ENCODE measurements around the gene CLDN6. TPM values are rescaled to one million over a fixed set of nuclear protein-coding genes. Genes with fewer than 3 reads are reported as not detected.

CLDN6 gene
- total RNA-seq, 1 donor from 2014 or later, result 319 TPM

DNA sequence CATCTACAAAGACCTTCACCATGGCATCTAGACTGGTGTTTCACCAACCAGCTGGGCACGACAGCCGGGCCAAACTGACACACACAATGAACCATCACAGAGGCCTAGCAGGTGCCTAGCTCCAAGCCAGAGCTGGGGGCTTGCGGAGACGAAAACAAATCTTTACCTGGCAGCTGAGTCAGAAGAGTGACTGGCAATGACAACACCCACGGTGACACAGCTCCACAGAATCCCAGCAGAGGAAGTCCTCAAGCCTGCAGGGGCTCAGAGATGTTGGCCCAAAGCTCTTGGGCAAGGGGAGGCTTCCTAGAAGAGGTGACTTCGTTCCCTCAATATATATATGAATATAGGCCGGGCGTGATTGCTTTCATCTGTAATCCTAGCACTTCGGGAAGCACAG lies 33.5 kb upstream of the CLDN6 start:
- Histone ChIP-seq H3K4me3 (ENCODE audit: low read depth, low read length) (no peak overlapping the region), H3K36me3 (ENCODE audit: control insufficient read depth, insufficient read depth, low read length) (peaks cover 1% of the 10 kb centered on the region), H3K27me3 (ENCODE audit: control insufficient read depth, insufficient read depth, low read length) (peaks cover 28% of the 10 kb centered on the region)
- no peak for TF ChIP-seq CTCF (IDR thresholded peaks at IDR 0.05; ENCODE audit: insufficient read depth, low read length, poor library complexity, severe bottlenecking)
- DNase-seq (ENCODE audit: low read depth), result no peak

GRCh38 chr16:3051009-3051408 lies 33.0 kb upstream of the CLDN6 start:
- Histone ChIP-seq H3K27me3 (ENCODE audit: control insufficient read depth, insufficient read depth, low read length) (peaks cover 33% of the 10 kb centered on the region), H3K4me3 (ENCODE audit: low read depth, low read length) (no peak overlapping the region), H3K36me3 (ENCODE audit: control insufficient read depth, insufficient read depth, low read length) (peaks cover 1% of the 10 kb centered on the region)
- no peak for TF ChIP-seq CTCF (IDR thresholded peaks at IDR 0.05; ENCODE audit: insufficient read depth, low read length, poor library complexity, severe bottlenecking)
- DNase-seq (ENCODE audit: low read depth), result no peak

- TF ChIP-seq CTCF (IDR thresholded peaks at IDR 0.05; ENCODE audit: insufficient read depth, low read length, poor library complexity, severe bottlenecking), result no peak
- H3K4me3 ChIP-seq (ENCODE audit: low read depth, low read length), result no peak overlapping the region
- no peak for DNase-seq (ENCODE audit: low read depth)
Measured at GRCh38 chr16:3050487-3050886, 32.5 kb upstream of the CLDN6 start.

DNA sequence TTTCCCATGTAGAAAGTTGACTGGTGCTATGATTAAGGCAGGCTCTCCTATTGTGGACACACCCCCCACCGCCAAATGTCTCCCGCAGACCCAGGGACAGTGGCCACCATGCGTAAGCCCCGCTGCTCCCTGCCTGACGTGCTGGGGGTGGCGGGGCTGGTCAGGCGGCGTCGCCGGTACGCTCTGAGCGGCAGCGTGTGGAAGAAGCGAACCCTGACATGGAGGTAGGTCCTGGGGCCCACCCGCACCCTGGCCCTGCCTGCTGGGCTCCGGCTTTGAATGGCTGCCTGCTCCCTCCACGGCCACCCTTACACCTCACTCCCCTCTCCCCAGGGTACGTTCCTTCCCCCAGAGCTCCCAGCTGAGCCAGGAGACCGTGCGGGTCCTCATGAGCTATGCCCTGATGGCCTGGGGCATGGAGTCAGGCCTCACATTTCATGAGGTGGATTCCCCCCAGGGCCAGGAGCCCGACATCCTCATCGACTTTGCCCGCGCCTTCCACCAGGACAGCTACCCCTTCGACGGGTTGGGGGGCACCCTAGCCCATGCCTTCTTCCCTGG lies 32.0 kb upstream of the CLDN6 start:
- no peaks in the 10 kb centered on the region for H3K36me3 ChIP-seq (ENCODE audit: control insufficient read depth, insufficient read depth, low read length)
- no peak for DNase-seq (ENCODE audit: low read depth)
- H3K27me3 ChIP-seq (ENCODE audit: control insufficient read depth, insufficient read depth, low read length), result peaks cover 41% of the 10 kb centered on the region
- no peak for TF ChIP-seq CTCF (IDR thresholded peaks at IDR 0.05; ENCODE audit: insufficient read depth, low read length, poor library complexity, severe bottlenecking)
- no peak overlapping the region for H3K4me3 ChIP-seq (ENCODE audit: low read depth, low read length)

More at GRCh38 chr16:3050487-3050886, 32.5 kb upstream of the CLDN6 start:
- Histone ChIP-seq H3K27me3 (ENCODE audit: control insufficient read depth, insufficient read depth, low read length) (peaks cover 38% of the 10 kb centered on the region), H3K36me3 (ENCODE audit: control insufficient read depth, insufficient read depth, low read length) (peaks cover 1% of the 10 kb centered on the region)

DNA sequence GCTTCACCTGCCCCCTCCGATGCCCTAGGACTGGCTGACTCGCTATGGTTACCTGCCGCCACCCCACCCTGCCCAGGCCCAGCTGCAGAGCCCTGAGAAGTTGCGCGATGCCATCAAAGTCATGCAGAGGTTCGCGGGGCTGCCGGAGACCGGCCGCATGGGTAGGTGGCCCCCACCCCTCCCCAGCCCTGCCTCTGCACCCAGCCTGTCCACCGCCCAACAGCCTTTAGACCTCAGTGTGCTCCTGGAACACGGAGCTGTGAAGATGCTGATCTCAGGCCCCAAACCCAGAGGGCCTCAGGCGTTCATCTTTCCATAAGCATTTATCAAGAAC lies 29.4 kb upstream of the CLDN6 start:
- TF ChIP-seq CTCF (IDR thresholded peaks at IDR 0.05; ENCODE audit: insufficient read depth, low read length, poor library complexity, severe bottlenecking), result no peak

DNA sequence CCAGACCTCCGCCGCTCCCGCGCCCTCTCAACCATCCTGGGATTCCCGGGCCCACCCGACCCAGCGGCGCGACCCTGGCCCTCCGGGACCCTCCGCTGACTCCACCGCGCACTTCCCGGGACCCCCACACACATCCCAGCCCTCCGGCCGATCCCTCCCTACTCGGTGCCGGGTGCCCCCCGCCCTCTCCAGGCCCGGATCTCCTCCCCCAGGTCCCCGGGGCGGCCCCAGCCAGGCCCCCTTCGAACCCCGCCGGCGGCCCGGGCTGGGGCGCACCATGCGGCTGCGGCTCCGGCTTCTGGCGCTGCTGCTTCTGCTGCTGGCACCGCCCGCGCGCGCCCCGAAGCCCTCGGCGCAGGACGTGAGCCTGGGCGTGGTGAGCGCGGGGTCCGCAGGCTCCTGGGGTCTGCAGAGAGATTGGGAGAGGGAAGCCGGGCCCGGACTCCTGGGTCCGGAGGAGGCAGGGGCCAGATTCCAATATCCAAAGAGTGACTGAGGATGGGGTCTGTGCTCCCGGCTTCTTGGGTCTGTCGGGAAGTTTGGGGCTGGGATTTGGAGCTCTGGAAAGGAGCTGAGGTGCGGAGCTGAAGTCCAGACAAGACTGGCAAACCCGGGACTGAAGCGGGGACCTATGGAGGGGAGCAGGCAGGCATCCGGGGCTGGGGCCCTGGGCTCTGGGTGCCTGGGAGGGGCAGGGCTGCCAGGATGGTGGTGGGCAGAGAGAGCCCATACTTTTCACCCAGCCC lies 28.8 kb upstream of the CLDN6 start:
- DNase-seq (ENCODE audit: low read depth), result no peak
- no peak for TF ChIP-seq CTCF (IDR thresholded peaks at IDR 0.05; ENCODE audit: insufficient read depth, low read length, poor library complexity, severe bottlenecking)
- Histone ChIP-seq H3K4me3 (ENCODE audit: low read depth, low read length) (no peak overlapping the region), H3K27me3 (ENCODE audit: control insufficient read depth, insufficient read depth, low read length) (peaks cover 46% of the 10 kb centered on the region), H3K36me3 (ENCODE audit: control insufficient read depth, insufficient read depth, low read length) (no peaks in the 10 kb centered on the region)

More for the DNA sequence above, 29.4 kb upstream of the CLDN6 start:
- Histone ChIP-seq H3K36me3 (ENCODE audit: control insufficient read depth, insufficient read depth, low read length) (no peaks in the 10 kb centered on the region), H3K4me3 (ENCODE audit: low read depth, low read length) (no peak overlapping the region), H3K27me3 (ENCODE audit: control insufficient read depth, insufficient read depth, low read length) (peaks cover 46% of the 10 kb centered on the region)
- no peak for DNase-seq (ENCODE audit: low read depth)

Measured in kidney epithelial cell (primary cell).